ENCODE data around the gene LRPAP1.

Gene LRPAP1

DNA sequence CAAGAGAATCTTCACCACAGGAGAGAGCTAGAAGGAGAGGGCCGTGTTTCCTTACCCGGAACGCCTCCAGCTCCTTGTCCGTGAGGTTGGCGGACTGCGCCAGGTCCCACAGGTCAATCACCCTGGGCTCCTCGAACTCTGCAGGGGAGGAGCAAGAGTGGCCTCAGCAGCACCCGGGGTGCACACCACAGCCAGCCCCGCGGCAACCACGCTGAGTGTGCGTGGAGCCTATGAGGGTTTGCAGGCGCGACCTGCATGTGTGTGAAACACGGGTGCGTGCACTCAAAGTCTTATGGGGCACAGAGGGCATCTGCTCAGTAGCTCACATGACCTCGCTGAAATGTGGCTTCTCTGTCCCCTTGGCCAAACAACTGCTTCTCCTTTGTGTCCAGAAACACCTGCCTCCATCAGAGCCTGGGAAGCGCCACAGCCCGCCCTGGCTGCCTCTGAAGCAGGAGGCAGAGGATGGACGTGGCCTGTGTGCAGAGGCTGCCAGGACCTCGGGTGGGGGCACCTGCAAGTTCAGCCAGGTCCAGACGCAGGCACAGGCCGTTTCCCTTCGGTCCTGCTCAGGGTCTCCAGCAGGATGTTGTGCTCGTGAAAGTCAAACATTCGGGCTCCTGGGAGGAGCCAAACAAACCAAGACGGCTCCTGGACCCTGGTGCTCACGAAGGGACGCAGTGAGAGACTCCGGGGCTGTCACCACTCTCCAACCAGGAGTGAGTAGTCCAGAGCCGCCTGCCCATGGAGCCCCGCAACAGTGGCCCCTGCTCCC is 16.0 kb downstream of the LRPAP1 start:
- no peak overlapping the region for H3K4me3 ChIP-seq
- no peak for DNase-seq (ENCODE audit: low spot score)
- H3K27ac ChIP-seq: no peak overlapping the region
- TF ChIP-seq, protein P1, sequence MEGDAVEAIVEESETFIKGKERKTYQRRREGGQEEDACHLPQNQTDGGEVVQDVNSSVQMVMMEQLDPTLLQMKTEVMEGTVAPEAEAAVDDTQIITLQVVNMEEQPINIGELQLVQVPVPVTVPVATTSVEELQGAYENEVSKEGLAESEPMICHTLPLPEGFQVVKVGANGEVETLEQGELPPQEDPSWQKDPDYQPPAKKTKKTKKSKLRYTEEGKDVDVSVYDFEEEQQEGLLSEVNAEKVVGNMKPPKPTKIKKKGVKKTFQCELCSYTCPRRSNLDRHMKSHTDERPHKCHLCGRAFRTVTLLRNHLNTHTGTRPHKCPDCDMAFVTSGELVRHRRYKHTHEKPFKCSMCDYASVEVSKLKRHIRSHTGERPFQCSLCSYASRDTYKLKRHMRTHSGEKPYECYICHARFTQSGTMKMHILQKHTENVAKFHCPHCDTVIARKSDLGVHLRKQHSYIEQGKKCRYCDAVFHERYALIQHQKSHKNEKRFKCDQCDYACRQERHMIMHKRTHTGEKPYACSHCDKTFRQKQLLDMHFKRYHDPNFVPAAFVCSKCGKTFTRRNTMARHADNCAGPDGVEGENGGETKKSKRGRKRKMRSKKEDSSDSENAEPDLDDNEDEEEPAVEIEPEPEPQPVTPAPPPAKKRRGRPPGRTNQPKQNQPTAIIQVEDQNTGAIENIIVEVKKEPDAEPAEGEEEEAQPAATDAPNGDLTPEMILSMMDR (IDR thresholded peaks at IDR 0.05): no peak

DNA sequence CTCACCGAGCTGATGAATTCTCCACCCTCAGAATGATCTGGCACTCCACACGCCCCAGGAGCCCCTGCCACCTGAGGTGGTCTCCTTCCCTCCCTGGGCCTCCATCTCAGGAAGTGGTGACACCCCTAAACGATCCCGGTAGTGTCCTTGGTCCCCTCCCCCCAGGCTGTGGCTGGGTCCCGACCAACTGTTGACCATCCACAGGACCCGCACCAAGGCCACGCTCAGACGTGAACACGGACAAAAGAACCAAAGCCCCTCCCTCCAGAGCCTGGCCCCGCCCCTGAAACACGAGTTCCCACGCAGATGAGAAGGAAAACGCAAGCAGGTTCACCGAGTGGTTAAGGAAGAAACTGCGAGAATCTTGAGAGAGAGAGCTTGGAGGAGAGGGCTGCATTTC is 16.6 kb downstream of the LRPAP1 start:
- DNase-seq (ENCODE audit: low spot score): no peak
- Histone ChIP-seq H3K4me3 (no peak overlapping the region), H3K27ac (no peak overlapping the region)
- TF ChIP-seq, protein P1 (IDR thresholded peaks at IDR 0.05): no peak

DNA sequence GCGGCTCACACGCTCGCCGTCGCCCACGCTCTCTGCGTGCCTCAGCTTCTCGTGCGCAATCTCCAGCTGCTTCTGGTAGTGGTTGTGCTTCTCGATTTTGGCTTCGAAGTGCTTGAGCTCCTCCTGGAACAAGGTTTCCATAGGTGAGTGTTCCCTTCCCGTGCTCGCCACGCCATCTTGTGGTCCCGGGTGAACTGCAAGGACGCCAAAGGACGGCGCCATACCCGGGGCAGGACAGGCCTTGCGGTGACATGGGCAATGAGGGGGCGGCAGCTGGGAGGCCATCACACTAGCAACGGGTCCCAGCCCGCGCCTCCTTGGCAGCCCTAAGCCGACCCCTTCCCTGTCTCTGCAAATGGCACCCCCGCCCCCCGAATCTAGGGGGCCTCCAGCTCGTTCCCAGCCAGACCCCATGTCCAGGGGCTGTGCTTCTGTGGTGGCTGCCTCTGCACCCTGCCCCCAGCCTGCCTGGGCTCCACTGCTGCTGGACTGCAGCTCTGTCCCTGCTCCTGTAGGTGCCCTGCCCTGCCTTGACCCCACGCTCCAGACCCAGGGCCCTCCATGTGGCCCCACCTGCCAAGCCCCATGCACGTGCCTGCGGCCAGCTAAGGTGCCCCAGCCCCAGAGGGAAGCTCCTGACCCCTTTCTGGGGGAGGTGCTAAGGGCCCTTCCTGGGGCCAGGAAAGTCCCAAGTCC is 17.3 kb downstream of the LRPAP1 start:
- Histone ChIP-seq H3K27ac (no peak overlapping the region), H3K4me3 (no peak overlapping the region)
- TF ChIP-seq, protein P1 (IDR thresholded peaks at IDR 0.05): no peak
- DNase-seq (ENCODE audit: low spot score): no peak

DNA sequence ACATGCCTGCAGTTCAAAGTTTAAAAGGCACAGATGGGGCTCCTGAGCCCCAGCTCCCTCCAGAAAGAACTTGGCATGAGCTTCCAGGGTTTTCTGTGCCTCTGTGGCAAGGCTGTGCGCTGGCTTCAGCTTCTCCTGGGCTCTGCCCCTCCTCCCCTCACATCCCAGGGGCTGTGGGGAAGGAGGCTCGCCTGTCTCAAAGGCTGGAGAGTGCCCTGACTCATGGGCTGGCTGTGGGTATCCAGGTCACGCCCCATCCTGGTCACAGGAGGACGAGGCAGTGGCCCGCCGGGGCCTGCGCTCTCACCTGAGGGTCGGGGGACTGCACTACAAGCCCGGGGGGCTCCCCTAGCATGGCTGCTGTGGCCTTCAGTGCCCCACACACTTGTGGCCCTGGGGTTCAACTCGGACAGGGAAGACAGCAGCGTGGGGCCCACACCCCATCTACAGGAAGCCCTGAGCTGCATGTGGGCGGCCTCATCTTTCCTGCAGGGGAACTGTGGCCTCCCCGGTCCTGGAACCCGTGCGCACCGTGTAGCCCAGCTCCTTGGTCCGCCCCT is 17.9 kb downstream of the LRPAP1 start:
- Histone ChIP-seq H3K27ac (no peak overlapping the region), H3K4me3 (no peak overlapping the region)
- no peak for DNase-seq (ENCODE audit: low spot score)
- TF ChIP-seq, protein P1 (IDR thresholded peaks at IDR 0.05): no peak

DNA sequence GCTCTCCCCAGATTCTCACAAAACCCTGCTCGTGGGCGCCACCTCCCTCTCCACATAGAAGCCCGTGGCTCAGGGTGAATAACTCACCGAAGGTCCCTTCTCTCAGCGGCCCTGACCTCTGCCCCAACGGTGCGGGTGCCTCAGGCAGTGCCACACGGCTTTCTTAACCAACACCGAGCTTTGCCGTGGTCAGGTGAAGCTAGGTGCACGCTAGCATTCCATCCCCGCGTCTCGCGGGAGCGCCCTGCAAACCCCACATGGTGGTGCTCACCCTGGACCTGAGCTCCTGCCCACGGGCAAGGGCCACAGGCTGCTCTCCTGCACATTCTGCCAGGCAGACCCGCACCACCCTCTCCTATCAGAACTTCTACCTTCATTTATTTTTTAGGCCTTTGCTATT is 18.4 kb downstream of the LRPAP1 start:
- Histone ChIP-seq H3K27ac (no peak overlapping the region), H3K4me3 (no peak overlapping the region)
- DNase-seq (ENCODE audit: low spot score): no peak
- TF ChIP-seq, protein P1 (IDR thresholded peaks at IDR 0.05): no peak

DNA sequence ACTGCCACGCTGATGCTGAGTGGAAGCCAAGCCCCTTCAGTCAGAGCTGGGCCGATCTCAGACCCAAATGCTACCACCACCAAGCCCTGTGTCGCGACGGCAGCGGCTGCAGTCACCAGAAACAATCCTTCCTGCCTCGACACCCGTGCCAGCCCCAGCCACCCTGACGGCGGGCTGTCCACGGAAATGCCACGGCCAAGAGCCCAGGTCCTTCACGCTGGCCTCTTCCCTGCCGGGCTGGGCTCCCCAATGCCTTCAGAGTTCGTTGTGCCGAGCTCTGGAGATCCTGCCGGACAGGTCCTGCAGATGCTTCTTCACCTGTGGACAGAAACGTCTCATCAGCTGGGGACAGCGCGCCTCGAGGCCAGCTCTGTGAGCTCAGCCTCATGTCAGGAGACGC is 19.5 kb downstream of the LRPAP1 start:
- peak overlapping the region in 1 of 2 donors; percentile 72 for H3K27ac ChIP-seq
- TF ChIP-seq, protein P1 (IDR thresholded peaks at IDR 0.05): no peak
- no peak for DNase-seq (ENCODE audit: low spot score)
- H3K4me3 ChIP-seq: no peak overlapping the region

All from coronary artery (tissue), 2 donors.